LNCAP (cell line): ENCODE data around the gene PATJ.

ENCODE experiments used
- CTCF ChIP-seq: fragments of 450-650 bp; IDR thresholded peaks from 2 replicates; pipeline ENCODE4 v1.5.1; 2017; ENCODE audit warnings: mild to moderate bottlenecking

Gene PATJ

GRCh38 chr1:62034790-62035189 is 292.5 kb downstream of the PATJ start:
- no peak for TF ChIP-seq CTCF

DNA sequence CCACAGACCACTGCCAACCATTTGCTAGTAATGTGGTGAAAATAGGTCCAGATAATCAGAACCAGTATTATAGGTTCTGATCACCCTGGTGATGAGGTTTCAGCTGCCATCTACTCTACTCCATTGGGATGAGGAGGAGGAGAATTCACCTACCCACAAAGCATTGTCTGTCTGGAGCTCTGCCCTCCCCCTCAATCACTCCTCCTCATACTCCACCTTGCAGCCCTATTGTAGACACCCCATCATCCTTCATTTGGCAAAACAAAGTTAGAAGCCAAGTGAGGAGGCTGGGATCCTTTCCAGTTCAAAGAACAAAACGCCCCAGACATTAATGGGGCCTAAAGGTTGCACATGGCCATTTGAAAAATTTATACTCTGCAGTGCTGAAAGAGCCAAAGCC is 295.0 kb downstream of the PATJ start:
- no peak for TF ChIP-seq CTCF

DNA sequence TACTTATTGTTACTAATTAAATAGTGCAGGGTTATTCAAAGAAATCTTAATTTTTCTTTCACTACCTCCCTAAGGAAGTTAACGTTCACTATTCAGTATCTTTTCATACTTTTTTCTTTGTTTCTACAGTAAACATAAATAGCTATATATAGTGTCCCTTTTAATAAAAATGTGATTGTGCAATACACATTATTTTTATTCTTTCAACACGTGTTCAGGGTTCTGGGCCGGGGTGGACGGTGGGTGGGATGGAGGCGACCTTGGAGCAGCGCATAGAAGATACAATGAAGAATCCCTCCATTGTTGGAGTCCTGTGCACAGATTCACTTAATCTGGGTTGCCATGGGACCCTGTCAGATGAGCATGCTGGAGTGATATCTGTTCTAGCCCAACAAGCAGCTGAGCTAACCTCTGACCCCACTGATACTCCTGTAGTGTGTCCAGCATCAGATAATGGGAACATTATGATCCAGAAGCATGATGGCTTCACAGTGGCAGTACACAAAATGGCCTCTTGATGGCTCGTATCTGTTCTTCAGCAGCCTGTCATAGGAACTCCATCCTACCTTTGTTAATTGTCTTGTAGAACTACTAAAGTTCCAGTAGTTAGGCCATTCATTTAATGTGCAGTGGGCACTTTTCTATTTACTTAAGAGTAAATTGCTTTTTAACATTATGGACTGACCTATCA is 296.5 kb downstream of the PATJ start:
- no peak for TF ChIP-seq CTCF

GRCh38 chr1:62040450-62040849 is 298.2 kb downstream of the PATJ start:
- no peak for TF ChIP-seq CTCF

DNA sequence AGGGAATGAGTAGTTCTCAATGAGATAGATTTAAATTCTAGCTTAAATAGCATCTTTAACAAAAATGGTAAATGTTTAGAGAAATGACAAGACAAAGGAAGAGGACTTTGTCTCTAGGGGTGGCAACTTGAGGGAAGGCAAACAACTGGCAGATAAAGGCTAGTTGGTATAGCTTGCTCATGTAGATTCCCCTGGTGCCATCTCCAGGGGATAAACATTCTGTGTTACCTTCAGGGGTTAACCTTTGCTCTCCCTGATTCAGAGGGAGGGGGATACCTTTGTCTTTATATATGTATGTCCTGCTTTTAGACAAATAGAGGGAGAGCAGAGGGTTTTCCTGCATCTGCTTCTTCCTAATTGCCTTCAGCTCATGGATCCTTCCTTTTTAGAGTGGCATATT is 298.7 kb downstream of the PATJ start:
- TF ChIP-seq CTCF: no peak

DNA sequence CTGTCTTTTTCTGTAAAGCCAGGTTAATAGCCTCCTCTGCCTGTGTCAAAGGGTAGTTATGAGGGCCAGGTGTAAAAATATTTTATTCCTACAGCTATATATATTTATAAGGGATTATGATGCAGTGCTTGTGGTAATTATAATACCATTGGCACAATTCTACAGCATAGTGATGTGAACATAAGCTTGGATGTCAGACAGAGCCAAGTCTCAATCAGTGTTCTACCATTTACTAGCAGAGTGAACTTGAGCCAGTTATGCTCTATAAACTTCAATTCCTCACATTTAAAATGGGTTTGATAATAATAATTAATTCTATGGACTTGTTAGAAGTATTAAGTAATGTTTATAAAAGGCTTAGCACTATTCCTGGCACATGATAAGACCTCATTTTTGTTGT is 300.9 kb downstream of the PATJ start:
- no peak for TF ChIP-seq CTCF

DNA sequence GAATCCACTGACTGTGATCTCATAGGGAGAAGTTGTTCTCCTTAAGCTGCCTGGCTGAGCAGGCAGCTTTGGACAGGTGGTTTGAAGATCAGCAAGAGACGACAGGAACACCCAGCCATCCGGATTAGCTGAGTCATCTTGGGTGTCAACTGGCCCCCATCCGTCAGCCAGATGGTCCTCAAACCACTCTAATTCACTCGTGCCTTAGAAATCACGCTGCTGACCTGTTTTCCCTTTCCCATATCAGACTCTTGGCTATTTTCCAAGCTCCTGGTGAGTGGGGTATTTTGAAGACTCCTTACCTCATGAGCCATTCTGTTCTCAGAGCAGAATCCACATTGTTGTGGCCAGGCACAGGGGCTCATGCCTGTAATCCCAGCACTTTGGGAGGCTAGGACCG is 303.3 kb downstream of the PATJ start:
- TF ChIP-seq CTCF: no peak

DNA sequence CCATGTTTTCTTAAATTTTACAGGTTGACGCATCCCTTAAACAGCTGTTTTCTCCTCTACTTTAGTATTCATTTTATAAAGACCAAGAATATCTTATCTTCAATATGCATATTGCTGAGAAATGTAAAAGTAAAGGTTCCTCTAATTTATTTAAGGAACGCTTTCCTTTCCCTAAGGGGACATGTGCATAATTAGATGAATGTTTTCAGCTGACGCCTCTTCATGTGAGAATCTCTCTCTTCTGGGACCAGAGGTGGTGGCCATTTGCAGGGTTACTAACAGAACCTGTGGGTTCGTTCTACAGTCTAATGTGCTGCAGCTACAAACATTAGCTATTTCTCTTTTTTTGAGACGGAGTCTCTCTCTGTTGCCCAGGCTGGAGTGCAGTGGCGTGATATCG is 304.6 kb downstream of the PATJ start:
- TF ChIP-seq CTCF: no peak
